ENCODE measurements around the gene SRSF3. TPM values are rescaled to one million over a fixed set of nuclear protein-coding genes. Genes with fewer than 3 reads are reported as not detected.

Gene SRSF3
- total RNA-seq, 2 donors from 2014 or later: 493 to 536 TPM

DNA sequence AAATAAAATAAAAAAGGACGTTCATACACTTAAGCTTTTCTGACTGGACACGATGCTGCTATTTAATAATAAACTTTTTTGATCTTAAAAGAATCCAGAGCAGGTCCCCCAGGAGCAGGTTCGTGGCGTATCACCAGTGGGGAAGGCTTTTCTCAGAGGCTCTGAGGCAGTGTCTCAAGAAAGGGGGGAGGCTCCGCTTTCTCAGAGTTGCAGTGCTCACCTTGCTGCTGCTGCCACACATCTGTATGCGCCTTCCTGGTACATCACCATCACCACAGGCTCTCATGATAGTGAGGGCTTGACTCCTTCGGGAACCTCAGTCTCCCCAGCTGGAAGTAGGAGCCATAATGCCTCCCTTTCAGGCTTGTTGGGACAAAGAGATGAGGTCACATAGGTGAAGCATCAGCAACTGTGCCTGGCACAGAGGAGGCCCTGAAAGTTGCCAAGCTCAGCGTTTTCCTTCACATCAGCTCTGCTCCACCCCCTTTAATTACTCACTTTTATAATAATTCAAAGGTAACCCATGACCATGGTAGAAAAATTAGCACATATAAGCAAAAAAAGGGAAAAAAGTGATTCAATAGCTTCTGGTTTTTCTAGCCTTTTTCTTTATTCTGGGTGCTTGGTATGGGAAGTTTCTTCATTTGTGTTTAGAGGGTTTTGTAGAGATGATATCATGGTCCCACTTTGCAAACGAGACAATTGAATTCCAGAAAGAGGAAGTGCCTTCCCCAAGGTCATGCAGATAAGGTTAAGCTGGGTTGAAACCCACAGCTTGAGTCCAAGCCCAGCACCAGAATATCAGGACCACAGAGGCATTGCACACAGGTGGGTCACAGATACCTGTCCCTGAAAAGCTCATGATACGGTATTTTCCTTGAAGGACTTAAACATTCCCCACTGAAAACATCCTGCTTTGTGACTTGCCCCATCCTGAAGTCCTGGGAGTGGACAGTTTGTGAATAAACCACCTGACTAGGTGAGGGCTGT, 24.5 kb downstream of the SRSF3 start:
- Mint-ChIP-seq H3K36me3 (ENCODE audit: low read depth) (peaks cover 6% of the 10 kb centered on the region), H3K27ac (no peak overlapping the region)

DNA sequence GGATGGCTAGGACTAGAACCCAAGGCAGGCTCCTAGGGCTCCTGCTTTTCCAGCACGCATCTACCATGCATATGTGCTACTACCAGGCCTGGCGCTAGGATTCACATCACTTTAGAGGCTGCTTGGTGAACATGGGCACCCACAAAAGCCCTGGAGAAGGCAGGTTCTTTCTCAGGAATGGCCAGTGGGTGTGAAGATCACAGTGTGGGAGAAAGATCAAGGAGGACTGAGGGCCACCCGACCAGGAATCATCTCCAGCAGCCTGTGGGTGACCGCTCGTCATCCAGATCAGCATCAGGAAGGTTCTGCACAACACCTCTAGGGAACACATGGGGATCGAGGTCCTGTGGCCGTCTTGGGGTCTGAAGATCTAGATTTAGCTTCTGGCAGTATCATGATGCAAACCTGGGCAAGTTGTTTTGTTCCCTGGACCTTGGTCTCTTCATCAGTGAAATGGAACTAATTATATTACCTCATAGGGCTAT, 27.3 kb downstream of the SRSF3 start:
- peaks cover 16% of the 10 kb centered on the region for H3K27me3 Mint-ChIP-seq (ENCODE audit: insufficient read depth)
- H3K27ac Mint-ChIP-seq: no peak overlapping the region
- no peak overlapping the region for H3K4me3 ChIP-seq (ENCODE audit: low read length)
- H3K36me3 Mint-ChIP-seq (ENCODE audit: low read depth): no peaks in the 10 kb centered on the region
- H3K9ac ChIP-seq (ENCODE audit: extremely low read depth, low read length, poor library complexity, severe bottlenecking): no peak overlapping the region
- no peaks in the 10 kb centered on the region for H3K9me3 Mint-ChIP-seq
- TF ChIP-seq, protein P1, sequence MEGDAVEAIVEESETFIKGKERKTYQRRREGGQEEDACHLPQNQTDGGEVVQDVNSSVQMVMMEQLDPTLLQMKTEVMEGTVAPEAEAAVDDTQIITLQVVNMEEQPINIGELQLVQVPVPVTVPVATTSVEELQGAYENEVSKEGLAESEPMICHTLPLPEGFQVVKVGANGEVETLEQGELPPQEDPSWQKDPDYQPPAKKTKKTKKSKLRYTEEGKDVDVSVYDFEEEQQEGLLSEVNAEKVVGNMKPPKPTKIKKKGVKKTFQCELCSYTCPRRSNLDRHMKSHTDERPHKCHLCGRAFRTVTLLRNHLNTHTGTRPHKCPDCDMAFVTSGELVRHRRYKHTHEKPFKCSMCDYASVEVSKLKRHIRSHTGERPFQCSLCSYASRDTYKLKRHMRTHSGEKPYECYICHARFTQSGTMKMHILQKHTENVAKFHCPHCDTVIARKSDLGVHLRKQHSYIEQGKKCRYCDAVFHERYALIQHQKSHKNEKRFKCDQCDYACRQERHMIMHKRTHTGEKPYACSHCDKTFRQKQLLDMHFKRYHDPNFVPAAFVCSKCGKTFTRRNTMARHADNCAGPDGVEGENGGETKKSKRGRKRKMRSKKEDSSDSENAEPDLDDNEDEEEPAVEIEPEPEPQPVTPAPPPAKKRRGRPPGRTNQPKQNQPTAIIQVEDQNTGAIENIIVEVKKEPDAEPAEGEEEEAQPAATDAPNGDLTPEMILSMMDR (conservative IDR thresholded peaks at IDR 0.05): no peak
- WGBS, 2 experiments (ENCODE audit: insufficient coverage in 1 of 2, insufficient read length in 1 of 2): 89 to 93% methylated on average over 3 to 7 of the region's 7 CpGs
- no peaks in the 10 kb centered on the region for H3K36me3 ChIP-seq (ENCODE audit: control insufficient read depth, insufficient read depth, low read length)
- H3K4me3 Mint-ChIP-seq: no peak overlapping the region
- H3K4me1 Mint-ChIP-seq: peaks cover 13% of the 10 kb centered on the region
- H3K27ac ChIP-seq (ENCODE audit: low read depth, low read length): no peak overlapping the region
- no peak for DNase-seq
- H3K9me3 ChIP-seq (ENCODE audit: control insufficient read depth, low read length): no peaks in the 10 kb centered on the region
- H3K4me1 ChIP-seq (ENCODE audit: control insufficient read depth, insufficient read depth, low read length): peaks cover 6% of the 10 kb centered on the region
- no peaks in the 10 kb centered on the region for H3K27me3 ChIP-seq (ENCODE audit: control insufficient read depth, insufficient read depth, low read length, poor library complexity, severe bottlenecking)

More for the DNA sequence above, 24.5 kb downstream of the SRSF3 start:
- WGBS, 2 experiments (ENCODE audit: insufficient coverage in 1 of 2, insufficient read length in 1 of 2): 88 to 91% methylated on average over 7 to 10 of the region's 10 CpGs
- peaks cover 3% of the 10 kb centered on the region for H3K27me3 Mint-ChIP-seq (ENCODE audit: insufficient read depth)
- H3K4me1 Mint-ChIP-seq: peaks cover 13% of the 10 kb centered on the region
- TF ChIP-seq, protein P1 (conservative IDR thresholded peaks at IDR 0.05): no peak
- Histone ChIP-seq H3K9ac (ENCODE audit: extremely low read depth, low read length, poor library complexity, severe bottlenecking) (no peak overlapping the region), H3K4me1 (ENCODE audit: control insufficient read depth, insufficient read depth, low read length) (peaks cover 6% of the 10 kb centered on the region), H3K36me3 (ENCODE audit: control insufficient read depth, insufficient read depth, low read length) (no peaks in the 10 kb centered on the region), H3K27ac (ENCODE audit: low read depth, low read length) (no peak overlapping the region), H3K27me3 (ENCODE audit: control insufficient read depth, insufficient read depth, low read length, poor library complexity, severe bottlenecking) (no peaks in the 10 kb centered on the region), H3K9me3 (ENCODE audit: control insufficient read depth, low read length) (no peaks in the 10 kb centered on the region), H3K4me3 (ENCODE audit: low read length) (no peak overlapping the region)
- DNase-seq: no peak
- no peaks in the 10 kb centered on the region for H3K9me3 Mint-ChIP-seq
- no peak overlapping the region for H3K4me3 Mint-ChIP-seq

DNA sequence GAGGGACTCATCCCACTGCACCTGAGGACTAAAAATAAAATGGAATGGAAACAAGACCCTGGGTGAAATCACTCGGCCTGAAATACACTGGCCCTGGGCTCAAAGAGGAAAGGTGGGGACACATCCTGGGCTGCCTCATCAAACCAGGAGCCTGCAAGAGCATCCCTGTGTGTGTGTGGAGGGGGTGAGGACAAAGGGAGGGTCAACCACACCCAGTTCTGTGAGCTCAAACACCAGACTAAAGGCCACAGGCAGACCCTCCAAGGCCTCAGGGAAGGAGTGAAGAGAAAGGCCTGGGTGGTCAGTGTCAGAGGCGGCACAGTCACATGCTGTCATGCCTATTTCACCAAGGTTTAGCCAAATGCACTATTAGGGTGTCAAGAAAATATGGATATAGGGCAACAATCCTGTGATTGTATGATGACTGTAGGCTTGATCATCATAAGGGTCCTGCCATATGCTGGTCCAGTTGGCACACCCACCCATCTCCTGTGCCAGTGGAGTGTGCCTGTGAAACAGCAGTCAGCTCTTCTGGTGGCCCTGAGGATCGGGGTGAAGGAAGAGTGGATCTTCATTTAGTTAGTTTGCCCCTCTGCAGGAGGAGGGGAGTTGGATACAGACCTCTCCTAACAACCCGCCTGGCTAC, 28.9 kb downstream of the SRSF3 start:
- Mint-ChIP-seq H3K4me1 (peaks cover 13% of the 10 kb centered on the region), H3K27ac (no peak overlapping the region), H3K4me3 (no peak overlapping the region), H3K9me3 (no peaks in the 10 kb centered on the region), H3K27me3 (ENCODE audit: insufficient read depth) (peaks cover 22% of the 10 kb centered on the region), H3K36me3 (ENCODE audit: low read depth) (no peaks in the 10 kb centered on the region)
- Histone ChIP-seq H3K36me3 (ENCODE audit: control insufficient read depth, insufficient read depth, low read length) (no peaks in the 10 kb centered on the region), H3K9me3 (ENCODE audit: control insufficient read depth, low read length) (no peaks in the 10 kb centered on the region), H3K27ac (ENCODE audit: low read depth, low read length) (no peak overlapping the region), H3K4me1 (ENCODE audit: control insufficient read depth, insufficient read depth, low read length) (peaks cover 6% of the 10 kb centered on the region), H3K9ac (ENCODE audit: extremely low read depth, low read length, poor library complexity, severe bottlenecking) (no peak overlapping the region), H3K4me3 (ENCODE audit: low read length) (no peak overlapping the region), H3K27me3 (ENCODE audit: control insufficient read depth, insufficient read depth, low read length, poor library complexity, severe bottlenecking) (no peaks in the 10 kb centered on the region)
- TF ChIP-seq, protein P1 (conservative IDR thresholded peaks at IDR 0.05): no peak
- WGBS, 2 experiments (ENCODE audit: insufficient coverage in 1 of 2, insufficient read length in 1 of 2): 56 to 57% methylated on average over 3 to 4 of the region's 4 CpGs
- no peak for DNase-seq
